Activated CD4-positive, alpha-beta T cell treated with anti-CD3 and anti-CD28 coated beads, Interleukin-2, amount 50 U/mL, for 4 hours (primary cell): ENCODE results near the gene CCDC201.
"Not testable (repeated sequence)": the region's sequence is repeated elsewhere in the genome, so short reads cannot be mapped to it uniquely, and the experiment has no call there.

Experiments
- DNase-seq, 2 experiments: peaks; one replicate each; pipeline ENCODE4 v3.0.0-alpha.2; 2020

Gene CCDC201

DNA sequence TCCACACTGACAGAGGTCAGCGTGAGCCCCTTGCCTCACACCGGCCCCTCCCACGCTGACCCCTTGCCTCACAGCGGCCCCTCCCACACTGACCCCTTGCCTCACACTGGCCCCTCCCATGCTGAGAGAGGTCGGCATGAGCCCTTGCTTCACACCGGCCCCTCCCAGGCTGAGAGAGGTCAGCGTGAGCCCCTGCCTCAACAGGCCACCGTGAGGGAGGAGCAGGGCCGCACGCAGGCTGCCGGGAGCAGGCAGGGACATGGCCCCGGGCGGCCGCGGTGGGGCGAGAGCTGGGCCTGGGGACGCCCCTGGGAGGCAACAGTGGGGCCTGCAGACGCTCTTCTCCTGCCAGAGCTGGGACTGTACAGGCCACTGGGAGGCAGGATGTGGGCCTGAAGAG lies 59.1 kb downstream of the CCDC201 start:
- not testable (repeated sequence) for DNase-seq

DNA sequence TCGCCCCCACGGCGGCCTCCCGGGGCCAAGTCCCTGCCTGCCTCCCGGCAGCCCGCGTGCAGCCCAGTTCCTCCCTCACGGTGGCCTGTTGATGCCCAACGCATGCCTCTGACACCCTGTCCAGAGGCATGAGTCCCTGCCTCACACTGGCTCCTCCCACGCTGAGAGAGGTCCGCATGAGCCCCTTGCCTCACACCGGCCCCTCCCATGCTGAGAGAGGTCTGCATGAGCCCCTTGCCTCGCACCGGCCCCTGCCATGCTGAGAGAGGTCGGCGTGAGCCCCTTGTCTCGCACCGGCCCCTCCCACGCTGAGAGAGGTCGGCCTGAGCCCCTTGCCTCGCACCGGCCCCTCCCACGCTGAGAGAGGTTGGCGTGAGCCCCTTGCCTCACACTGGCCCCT lies 59.9 kb downstream of the CCDC201 start:
- DNase-seq = no peak

DNA sequence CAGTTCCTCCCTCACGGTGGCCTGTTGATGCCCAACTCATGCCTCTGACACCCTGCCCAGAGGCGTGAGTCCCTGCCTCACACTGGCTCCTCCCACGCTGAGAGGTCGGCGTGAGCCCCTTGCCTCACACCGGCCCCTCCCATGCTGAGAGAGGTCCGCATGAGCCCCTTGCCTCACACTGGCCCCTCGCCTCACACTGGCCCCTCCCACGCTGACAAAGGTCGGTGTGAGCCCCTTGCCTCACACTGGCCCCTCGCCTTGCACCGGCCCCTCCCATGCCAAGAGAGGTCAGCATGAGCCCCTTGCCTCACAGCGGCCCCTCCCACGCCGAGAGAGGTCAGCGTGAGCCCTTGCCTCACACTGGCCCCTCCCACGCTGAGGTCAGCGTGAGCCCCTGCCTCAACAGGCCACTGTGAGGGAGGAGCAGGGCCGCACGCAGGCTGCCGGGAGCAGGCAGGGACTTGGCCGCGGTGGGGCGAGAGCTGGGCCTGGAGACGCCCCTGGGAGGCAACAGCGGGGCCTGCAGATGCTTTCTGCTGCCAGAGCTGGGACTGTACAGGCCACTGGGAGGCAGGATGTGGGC lies 61.1 kb downstream of the CCDC201 start:
- not testable (repeated sequence) for DNase-seq

DNA sequence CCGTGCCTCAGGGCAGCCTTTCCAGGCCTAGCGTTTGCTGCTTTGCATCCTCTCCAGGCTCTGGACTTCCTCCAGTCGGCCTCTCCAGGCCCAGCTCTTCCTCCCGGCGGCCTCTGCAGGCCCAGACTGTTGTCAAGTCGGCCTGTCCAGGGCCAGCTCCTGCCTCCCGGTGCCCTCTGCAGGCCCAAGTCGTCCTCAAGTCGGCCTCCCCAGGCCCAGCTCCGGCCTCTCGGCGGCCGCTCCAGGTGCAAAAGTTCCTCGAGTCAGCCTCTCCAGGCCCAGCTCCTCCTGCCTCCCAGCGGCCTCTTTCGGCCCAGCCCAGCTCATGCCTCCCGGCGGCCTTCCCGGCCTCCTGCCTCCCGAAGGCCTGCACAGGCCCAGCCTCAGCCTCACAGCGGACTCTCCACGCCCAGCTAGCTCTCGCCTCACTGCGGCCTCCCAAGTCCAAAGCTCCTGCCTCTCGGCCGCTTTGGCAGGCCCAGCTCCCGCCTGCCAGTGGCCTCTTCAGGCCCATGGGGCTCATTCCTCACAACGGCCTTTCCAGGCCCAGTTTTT lies 62.4 kb downstream of the CCDC201 start:
- not testable (repeated sequence) for DNase-seq
